Epidermal melanocyte (primary cell): ENCODE measurements around the gene CFC1.
"Not testable (repeated sequence)": the region's sequence is repeated elsewhere in the genome, so short reads cannot be mapped to it uniquely, and the experiment has no call there.

Experiments
- DNase-seq: peaks from one replicate; pipeline ENCODE4 v3.0.0; 2011; ENCODE audit warnings: low spot score; ENCODE audit not compliant: insufficient read length

CFC1 gene

DNA sequence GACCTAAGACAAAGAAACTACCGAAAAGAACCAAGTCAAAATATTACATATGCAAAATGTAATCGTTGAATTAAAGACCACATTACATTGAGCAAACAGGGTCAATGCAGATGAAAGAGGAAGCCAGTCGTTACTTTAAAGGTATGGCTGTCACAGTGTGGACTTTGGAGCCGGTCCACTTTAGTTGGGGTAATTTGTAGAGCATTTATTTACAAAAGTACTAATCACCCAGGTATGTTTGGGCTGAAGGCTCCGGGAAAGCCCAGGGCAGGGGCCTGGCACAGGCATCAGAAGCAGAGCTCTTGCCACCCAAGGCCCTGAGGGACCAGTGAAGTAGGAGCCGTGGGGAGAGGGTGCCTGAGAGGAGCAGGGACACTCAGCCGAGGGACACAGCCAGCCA, 15.8 kb downstream of the CFC1 start:
- DNase-seq, result not testable (repeated sequence)

DNA sequence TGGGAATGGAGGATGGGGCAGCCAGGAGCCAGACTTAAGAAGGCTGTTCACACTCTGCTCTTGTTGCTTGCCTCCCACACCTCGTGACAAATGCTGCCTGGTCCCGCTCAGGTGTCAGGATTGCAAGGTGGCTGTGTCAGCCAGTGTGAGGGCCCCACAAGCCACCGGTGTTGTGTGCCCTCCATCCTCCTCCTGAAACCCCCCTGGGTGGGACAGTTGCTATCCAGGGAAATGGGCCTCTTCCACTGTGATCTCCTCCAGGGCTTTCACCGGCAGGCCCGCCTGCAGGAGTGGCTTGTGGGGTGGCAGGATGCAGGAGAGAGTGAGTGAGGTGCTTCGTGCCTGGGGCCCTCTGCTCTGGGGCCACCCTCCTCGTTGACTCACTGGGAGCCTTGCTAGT, 16.4 kb downstream of the CFC1 start:
- not testable (repeated sequence) for DNase-seq

DNA sequence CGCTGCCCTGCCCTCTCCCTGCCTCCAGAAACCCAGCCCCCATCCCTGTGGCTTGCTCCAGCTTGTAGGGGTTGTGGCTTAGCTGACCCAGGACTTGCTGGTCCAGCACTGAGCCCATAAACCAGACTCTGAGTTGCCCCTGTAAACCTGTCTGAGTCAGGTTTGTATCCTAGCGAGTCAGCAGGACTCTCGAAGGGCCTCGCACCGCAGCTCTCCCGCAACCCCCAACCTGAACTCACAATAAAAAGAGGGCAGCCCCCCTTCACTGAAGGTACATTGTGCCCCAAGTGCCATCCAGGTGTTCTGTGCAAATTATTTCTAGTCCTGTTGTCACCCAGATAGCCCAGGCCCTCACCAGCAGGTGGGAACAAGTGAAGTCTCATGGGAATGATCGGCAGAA, 17.9 kb downstream of the CFC1 start:
- not testable (repeated sequence) for DNase-seq

DNA sequence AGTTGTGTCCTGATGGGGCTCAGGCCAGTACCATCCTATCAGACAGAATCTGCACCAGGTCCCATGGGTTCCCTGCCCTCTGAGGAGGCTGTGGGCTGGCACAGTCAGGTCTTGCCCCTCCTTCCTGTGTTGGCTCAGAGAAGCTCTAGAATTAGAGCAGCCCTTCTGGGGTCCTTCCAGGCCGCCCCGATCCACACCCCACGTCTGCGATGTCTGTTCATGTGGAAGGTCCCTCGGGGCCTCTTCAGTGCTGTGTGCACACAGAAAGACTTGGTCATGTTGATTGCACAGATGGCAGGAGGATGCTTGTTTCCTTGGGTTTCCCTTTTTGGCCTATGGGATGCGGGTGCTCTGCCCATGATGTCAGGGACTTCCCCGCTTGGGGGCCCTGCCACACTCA, 20.3 kb downstream of the CFC1 start:
- DNase-seq, result not testable (repeated sequence)

DNA sequence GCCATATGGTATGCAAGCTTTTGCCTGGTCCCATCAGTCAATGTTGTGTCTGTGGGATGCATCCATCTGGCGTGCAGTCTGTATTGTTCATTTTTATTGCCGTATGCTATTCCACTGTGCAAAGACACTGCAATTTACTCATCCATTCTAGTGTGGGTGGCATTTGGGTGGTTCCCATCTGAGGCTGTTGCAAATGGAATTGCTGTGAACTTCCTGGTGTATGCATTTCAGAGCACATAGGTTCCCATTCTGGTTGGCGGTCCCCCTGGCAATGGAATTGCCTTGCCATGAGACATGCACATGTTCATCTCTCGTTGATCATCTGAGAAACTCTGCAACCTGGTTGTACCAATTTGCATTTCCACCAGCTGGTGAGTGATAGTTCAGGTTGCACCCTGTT, 21.8 kb downstream of the CFC1 start:
- DNase-seq, result not testable (repeated sequence)

DNA sequence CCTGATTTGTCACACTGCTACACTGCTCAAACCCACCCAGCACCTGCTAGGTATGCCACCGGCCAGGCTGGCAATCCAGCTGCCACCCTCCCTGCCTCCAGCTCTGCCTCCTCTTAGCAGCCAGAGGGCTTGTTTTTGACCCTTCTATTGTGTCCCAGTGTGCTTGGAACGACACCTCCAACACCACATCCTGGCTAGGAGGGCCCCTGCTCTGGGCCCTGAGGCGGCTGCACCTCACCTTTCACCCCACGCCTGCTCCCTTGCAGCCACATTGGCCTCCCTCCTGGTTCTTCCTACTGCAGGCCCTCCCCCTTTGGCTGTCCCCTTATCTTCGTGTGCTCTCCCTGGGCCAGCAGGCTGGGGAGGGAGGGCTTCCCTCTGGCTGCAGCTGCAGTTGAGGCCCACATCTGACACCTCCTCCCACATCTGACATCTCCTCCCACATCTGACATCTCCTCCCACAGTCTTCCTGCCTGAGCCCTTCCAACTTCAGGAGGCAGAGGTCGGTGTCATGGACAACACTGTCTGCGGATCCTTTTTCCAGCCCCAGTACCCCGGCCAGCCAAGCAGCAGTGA, 23.1 kb downstream of the CFC1 start:
- not testable (repeated sequence) for DNase-seq

DNA sequence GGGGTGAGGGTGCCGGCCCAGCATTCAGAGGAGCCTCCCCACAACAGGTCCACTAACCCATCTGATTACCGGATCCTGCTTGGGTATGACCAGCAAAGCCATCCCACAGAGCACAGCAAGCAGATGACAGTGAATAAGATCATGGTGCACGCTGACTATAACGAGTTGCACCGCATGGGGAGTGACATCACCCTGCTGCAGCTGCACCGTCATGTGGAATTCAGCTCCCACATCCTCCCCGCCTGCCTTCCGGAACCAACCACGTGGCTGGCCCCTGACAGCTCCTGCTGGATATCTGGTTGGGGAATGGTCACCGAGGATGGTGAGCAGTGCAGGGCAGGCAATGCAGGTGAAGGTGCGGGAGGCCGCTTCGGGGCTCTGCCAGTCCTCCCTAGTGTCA, 25.1 kb downstream of the CFC1 start:
- DNase-seq, result not testable (repeated sequence)

DNA sequence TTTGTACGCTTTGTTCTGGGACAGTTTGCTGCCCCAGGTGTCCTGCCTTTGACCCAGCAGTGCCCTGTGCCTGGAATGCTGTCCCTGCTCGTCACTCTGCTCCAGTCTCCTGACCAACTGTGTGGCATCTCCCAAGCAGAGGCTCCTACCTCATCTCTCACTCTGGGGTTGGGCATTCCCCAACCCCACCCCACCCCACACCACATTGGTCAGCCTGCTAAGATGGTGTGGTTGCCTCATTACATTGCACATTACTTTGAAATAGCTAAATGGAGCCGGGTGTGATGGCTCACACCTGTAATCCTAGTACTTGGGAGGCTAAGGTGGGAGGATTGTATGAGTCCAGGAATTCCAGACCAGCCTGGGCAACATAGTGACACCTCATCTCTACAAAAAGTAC, 27.4 kb downstream of the CFC1 start:
- DNase-seq, result not testable (repeated sequence)

DNA sequence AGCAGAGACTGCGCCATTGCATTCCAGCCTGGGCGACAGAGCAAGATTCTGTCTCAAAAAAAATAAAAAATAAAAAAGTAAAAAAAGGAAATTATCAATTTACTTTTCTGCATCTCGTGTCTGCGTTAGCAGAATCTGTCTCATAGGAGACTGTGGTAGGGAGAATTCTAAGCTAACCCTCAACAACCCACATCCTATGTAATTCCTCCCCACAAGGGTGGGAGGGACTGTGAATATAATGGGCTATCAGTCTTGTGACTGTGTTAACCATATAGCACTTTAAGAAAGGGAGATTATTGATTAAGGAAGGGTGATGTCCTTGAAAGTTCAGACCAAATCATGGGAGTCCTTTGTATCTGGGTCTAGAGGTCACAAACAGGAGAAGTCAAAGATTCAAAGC, 33.2 kb downstream of the CFC1 start:
- not testable (repeated sequence) for DNase-seq

DNA sequence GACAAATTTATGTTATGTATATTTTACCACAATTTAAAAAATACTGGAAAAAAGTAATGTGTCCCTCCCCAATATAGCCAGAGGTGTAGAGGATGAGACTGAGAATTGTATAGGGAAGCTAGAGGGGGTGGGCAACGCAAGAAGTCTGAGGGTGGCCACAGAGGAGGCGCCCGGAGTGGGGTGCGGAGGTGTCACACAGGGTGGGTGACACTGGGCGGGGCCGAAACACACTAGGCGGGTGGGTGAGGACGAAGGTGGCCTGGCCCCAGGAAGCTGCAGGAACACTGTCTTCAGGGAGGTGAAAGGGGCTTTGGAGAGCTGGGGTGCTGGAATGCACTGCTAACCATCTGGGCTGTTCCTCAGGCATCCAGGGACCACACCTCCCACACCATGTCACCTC, 42.9 kb downstream of the CFC1 start:
- DNase-seq, result not testable (repeated sequence)

DNA sequence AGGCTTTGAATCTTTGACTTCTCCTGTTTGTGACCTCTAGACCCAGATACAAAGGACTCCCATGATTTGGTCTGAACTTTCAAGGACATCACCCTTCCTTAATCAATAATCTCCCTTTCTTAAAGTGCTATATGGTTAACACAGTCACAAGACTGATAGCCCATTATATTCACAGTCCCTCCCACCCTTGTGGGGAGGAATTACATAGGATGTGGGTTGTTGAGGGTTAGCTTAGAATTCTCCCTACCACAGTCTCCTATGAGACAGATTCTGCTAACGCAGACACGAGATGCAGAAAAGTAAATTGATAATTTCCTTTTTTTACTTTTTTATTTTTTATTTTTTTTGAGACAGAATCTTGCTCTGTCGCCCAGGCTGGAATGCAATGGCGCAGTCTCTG, 45.2 kb downstream of the CFC1 start:
- not testable (repeated sequence) for DNase-seq

DNA sequence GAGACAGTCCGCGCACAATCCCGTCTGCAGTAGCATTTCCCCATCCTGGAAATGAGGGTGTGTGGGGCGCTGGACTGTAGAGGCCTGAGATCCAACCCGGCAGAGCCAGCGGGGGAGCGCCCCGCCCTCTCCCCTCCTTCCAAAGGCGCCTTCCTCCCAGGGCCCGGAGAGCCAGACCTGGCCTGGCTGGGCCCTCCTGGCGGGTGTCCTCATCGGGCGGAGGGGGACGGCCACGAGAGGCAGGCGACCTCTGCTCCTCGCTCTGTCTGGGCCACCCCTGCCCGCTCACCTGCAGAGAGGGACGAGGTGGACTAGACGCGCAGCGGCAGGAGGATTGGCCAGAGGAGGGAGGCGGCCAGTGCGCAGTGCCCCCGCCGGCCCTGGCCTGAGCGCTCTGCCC, 49.9 kb downstream of the CFC1 start:
- DNase-seq, result not testable (repeated sequence)

DNA sequence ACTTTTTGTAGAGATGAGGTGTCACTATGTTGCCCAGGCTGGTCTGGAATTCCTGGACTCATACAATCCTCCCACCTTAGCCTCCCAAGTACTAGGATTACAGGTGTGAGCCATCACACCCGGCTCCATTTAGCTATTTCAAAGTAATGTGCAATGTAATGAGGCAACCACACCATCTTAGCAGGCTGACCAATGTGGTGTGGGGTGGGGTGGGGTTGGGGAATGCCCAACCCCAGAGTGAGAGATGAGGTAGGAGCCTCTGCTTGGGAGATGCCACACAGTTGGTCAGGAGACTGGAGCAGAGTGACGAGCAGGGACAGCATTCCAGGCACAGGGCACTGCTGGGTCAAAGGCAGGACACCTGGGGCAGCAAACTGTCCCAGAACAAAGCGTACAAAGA, 51.0 kb downstream of the CFC1 start:
- not testable (repeated sequence) for DNase-seq

DNA sequence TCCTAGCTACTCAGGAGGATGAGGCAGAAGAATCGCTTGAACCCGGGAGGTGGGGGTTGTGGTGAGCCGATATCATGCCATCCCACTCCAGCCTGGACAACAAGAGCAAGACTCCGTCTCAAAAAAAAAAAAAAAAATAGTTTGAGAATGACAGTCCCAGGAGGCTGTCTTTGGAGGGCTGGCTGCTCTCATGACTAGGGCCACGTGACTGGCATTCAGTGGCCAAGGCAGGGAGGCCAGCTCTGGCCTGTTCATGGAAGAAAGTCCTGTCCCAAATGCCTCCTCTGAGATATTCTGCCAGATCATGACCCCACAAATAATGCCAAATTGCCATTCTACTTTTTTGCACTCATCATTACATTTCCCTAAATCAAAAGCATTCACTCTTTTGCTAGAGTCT, 54.4 kb downstream of the CFC1 start:
- DNase-seq, result not testable (repeated sequence)

DNA sequence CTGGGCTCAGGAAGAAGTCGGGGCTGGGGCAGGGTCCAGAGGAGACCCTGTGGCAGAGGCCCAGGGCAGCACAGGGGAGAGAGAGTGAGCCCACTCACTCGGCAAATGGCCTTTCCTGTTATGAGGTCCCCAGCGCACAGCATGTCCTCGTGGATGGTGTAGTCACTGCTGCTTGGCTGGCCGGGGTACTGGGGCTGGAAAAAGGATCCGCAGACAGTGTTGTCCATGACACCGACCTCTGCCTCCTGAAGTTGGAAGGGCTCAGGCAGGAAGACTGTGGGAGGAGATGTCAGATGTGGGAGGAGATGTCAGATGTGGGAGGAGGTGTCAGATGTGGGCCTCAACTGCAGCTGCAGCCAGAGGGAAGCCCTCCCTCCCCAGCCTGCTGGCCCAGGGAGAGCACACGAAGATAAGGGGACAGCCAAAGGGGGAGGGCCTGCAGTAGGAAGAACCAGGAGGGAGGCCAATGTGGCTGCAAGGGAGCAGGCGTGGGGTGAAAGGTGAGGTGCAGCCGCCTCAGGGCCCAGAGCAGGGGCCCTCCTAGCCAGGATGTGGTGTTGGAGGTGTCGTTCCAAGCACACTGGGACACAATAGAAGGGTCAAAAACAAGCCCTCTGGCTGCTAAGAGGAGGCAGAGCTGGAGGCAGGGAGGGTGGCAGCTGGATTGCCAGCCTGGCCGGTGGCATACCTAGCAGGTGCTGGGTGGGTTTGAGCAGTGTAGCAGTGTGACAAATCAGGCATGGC, 55.4 kb downstream of the CFC1 start:
- DNase-seq, result not testable (repeated sequence)

DNA sequence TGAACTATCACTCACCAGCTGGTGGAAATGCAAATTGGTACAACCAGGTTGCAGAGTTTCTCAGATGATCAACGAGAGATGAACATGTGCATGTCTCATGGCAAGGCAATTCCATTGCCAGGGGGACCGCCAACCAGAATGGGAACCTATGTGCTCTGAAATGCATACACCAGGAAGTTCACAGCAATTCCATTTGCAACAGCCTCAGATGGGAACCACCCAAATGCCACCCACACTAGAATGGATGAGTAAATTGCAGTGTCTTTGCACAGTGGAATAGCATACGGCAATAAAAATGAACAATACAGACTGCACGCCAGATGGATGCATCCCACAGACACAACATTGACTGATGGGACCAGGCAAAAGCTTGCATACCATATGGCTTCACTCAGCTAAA, 56.6 kb downstream of the CFC1 start:
- not testable (repeated sequence) for DNase-seq
